SU-DHL-6 (cell line): ENCODE measurements around the gene CLMP.

Experiments
- CTCF ChIP-seq: fragments of 200-600 bp; sonication (generic); IDR thresholded peaks from one replicate; pipeline ENCODE4 v1.5.1; 2017; ENCODE audit warnings: antibody characterized with exemption, mild to moderate bottlenecking, low read length, moderate library complexity; ENCODE audit not compliant: insufficient read depth, poor library complexity, severe bottlenecking
- EZH2phosphoT487 ChIP-seq: fragments of 200-600 bp; sonication (generic), shearing (Covaris generic); conservative IDR thresholded peaks from 2 replicates; pipeline ENCODE4 v1.6.1; 2018; ENCODE audit warnings: mild to moderate bottlenecking, antibody characterized with exemption, low read length, moderate library complexity, mixed read lengths

GRCh38 chr11:123051146-123051545, 143.9 kb downstream of the CLMP start:
- no peak for TF ChIP-seq CTCF
- TF ChIP-seq EZH2phosphoT487 = no peak
